GM19324 (cell line): ENCODE measurements around the gene LAMA1.

ENCODE experiments used
- ATAC-seq: cut with Tn5 transposase; IDR thresholded peaks from one replicate; pipeline ENCODE4 v1.9.1; 2021; ENCODE audit warnings: mild to moderate bottlenecking, moderate library complexity; ENCODE audit not compliant: unreplicated experiment, low FRiP score

The LAMA1 gene

GRCh38 chr18:6921571-6921970, 196.0 kb downstream of the LAMA1 start:
- no peak for ATAC-seq

GRCh38 chr18:6920099-6920955, 197.3 kb downstream of the LAMA1 start:
- ATAC-seq: no peak

- no peak for ATAC-seq
Observed at GRCh38 chr18:6917072-6917471, 200.5 kb downstream of the LAMA1 start.

- no peak for ATAC-seq
Observed at GRCh38 chr18:6901286-6901926, 216.2 kb downstream of the LAMA1 start.

- no peak for ATAC-seq
Observed at GRCh38 chr18:6891788-6892187, 225.8 kb downstream of the LAMA1 start.
